ENCODE data around the gene ZNF597.
"Not testable (repeated sequence)": the region's sequence is repeated elsewhere in the genome, so short reads cannot be mapped to it uniquely, and the experiment has no call there.

The ZNF597 gene

GRCh38 chr16:3475604-3476375 is 32.5 kb upstream of the ZNF597 start:
- no peak for TF ChIP-seq CTCF (IDR thresholded peaks at IDR 0.05; ENCODE audit: control insufficient read depth, insufficient read depth, low read depth, low read length, missing control alignments)
- no peak for DNase-seq (ENCODE audit: low read depth)
- H3K4me3 ChIP-seq (ENCODE audit: control insufficient read depth, low read depth, low read length) = no peak overlapping the region

- not testable (repeated sequence) for H3K4me3 ChIP-seq (ENCODE audit: control insufficient read depth, low read depth, low read length); DNase-seq (ENCODE audit: low read depth)
Measured at GRCh38 chr16:3474870-3475269, 31.6 kb upstream of the ZNF597 start.

GRCh38 chr16:3474136-3474779 is 31.0 kb upstream of the ZNF597 start:
- no peak for TF ChIP-seq CTCF (IDR thresholded peaks at IDR 0.05; ENCODE audit: control insufficient read depth, insufficient read depth, low read depth, low read length, missing control alignments)
- no peak for DNase-seq (ENCODE audit: low read depth)
- no peak overlapping the region for H3K4me3 ChIP-seq (ENCODE audit: control insufficient read depth, low read depth, low read length)

- not testable (repeated sequence) for H3K4me3 ChIP-seq (ENCODE audit: control insufficient read depth, low read depth, low read length); DNase-seq (ENCODE audit: low read depth)
Measured at GRCh38 chr16:3473596-3473943, 30.3 kb upstream of the ZNF597 start.

- DNase-seq (ENCODE audit: low read depth) = no peak
- TF ChIP-seq CTCF (IDR thresholded peaks at IDR 0.05; ENCODE audit: control insufficient read depth, insufficient read depth, low read depth, low read length, missing control alignments) = no peak
- H3K4me3 ChIP-seq (ENCODE audit: control insufficient read depth, low read depth, low read length) = no peak overlapping the region
Measured at GRCh38 chr16:3472878-3473595, 29.7 kb upstream of the ZNF597 start.

GRCh38 chr16:3471518-3472176 is 28.3 kb upstream of the ZNF597 start:
- no peak for DNase-seq (ENCODE audit: low read depth)
- TF ChIP-seq CTCF (IDR thresholded peaks at IDR 0.05; ENCODE audit: control insufficient read depth, insufficient read depth, low read depth, low read length, missing control alignments) = no peak

GRCh38 chr16:3470723-3471122 is 27.4 kb upstream of the ZNF597 start:
- H3K4me3 ChIP-seq (ENCODE audit: control insufficient read depth, low read depth, low read length) = no peak overlapping the region
- no peak for TF ChIP-seq CTCF (IDR thresholded peaks at IDR 0.05; ENCODE audit: control insufficient read depth, insufficient read depth, low read depth, low read length, missing control alignments)
- no peak for DNase-seq (ENCODE audit: low read depth)

More at GRCh38 chr16:3471518-3472176, 28.3 kb upstream of the ZNF597 start:
- no peak overlapping the region for H3K4me3 ChIP-seq (ENCODE audit: control insufficient read depth, low read depth, low read length)

All from AG09309 (cell line).